Spleen (tissue), 7 donors: ENCODE results near the gene CRHR2.

Experiments used
- POLR2A ChIP-seq, 3 donors: fragments of 450-650 bp; IDR thresholded peaks; one replicate each; pipeline ENCODE4 v1.5.1; 2017; ENCODE audit warnings: antibody characterized with exemption in 3 of 3, mild to moderate bottlenecking in 1 of 3
- POLR2AphosphoS5 ChIP-seq, 3 donors: sonication (generic); formaldehyde crosslinking; IDR thresholded peaks; one replicate each; pipeline ENCODE4 v1.5.1; 2017; ENCODE audit warnings: antibody characterized with exemption in 3 of 3
- TF ChIP-seq, protein P1 (sequence below), 11 experiments: fragments of 200-600 bp in 7 of 11; fragments of 450-650 bp in 4 of 11; sonication (generic) in 4 of 11; IDR thresholded peaks in 8 of 11; conservative IDR thresholded peaks in 3 of 11; 1 replicate in 7 of 11; 2 replicates in 4 of 11; pipeline versions ENCODE4 v1.4.0 to v1.8.0; 2016 to 2021; ENCODE audit warnings: antibody characterized with exemption in 11 of 11, inconsistent platforms in 4 of 11, mild to moderate bottlenecking in 1 of 11
- donor health status: DM: no; HTN: no; CAD: no; lungs with moderate emphysema.
- donor health status: DM: no; HTN: no; CAD: no.
- donor health status: DM: no; HTN: no; CAD: no.

GRCh38 chr7:30699706-30700495 lies 17.6 kb upstream of the CRHR2 start:
- TF ChIP-seq, protein P1, sequence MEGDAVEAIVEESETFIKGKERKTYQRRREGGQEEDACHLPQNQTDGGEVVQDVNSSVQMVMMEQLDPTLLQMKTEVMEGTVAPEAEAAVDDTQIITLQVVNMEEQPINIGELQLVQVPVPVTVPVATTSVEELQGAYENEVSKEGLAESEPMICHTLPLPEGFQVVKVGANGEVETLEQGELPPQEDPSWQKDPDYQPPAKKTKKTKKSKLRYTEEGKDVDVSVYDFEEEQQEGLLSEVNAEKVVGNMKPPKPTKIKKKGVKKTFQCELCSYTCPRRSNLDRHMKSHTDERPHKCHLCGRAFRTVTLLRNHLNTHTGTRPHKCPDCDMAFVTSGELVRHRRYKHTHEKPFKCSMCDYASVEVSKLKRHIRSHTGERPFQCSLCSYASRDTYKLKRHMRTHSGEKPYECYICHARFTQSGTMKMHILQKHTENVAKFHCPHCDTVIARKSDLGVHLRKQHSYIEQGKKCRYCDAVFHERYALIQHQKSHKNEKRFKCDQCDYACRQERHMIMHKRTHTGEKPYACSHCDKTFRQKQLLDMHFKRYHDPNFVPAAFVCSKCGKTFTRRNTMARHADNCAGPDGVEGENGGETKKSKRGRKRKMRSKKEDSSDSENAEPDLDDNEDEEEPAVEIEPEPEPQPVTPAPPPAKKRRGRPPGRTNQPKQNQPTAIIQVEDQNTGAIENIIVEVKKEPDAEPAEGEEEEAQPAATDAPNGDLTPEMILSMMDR (IDR thresholded peaks at IDR 0.05 in 8 of 11, conservative IDR thresholded peaks at IDR 0.05 in 3 of 11), result no peak
- no peak for TF ChIP-seq POLR2A (IDR thresholded peaks at IDR 0.05)
- no peak for TF ChIP-seq POLR2AphosphoS5 (IDR thresholded peaks at IDR 0.05)
